ENCODE data around the gene POSTN.

The POSTN gene

GRCh38 chr13:37598597-37598996 is at the start of gene POSTN:
Gene POSTN, minus strand, starts transcription at chr13:37598768. Its CDS starts 42 bp downstream, at chr13:37598726.
- DNase-seq (ENCODE audit: low spot score): no peak

GRCh38 chr13:37647031-37647650 is 48.6 kb upstream of the POSTN start:
- DNase-seq (ENCODE audit: low spot score): no peak

- no peak for DNase-seq (ENCODE audit: low spot score)
Measured at GRCh38 chr13:37646531-37646930, 48.0 kb upstream of the POSTN start.

GRCh38 chr13:37645181-37645740 is 46.7 kb upstream of the POSTN start:
- no peak for DNase-seq (ENCODE audit: low spot score)

- DNase-seq (ENCODE audit: low spot score): no peak
Measured at GRCh38 chr13:37641391-37641790, 42.8 kb upstream of the POSTN start.

GRCh38 chr13:37640499-37640898 is 41.9 kb upstream of the POSTN start:
- DNase-seq (ENCODE audit: low spot score): peak; percentile 26

GRCh38 chr13:37636701-37637100 is 38.1 kb upstream of the POSTN start:
- no peak for DNase-seq (ENCODE audit: low spot score)

GRCh38 chr13:37632294-37632693 is 33.7 kb upstream of the POSTN start:
- DNase-seq (ENCODE audit: low spot score): no peak

- DNase-seq (ENCODE audit: low spot score): no peak
Measured at GRCh38 chr13:37627428-37627827, 28.9 kb upstream of the POSTN start.

- DNase-seq (ENCODE audit: low spot score): no peak
Measured at GRCh38 chr13:37621811-37622361, 23.3 kb upstream of the POSTN start.

- no peak for DNase-seq (ENCODE audit: low spot score)
Measured at GRCh38 chr13:37618554-37618953, 20.0 kb upstream of the POSTN start.

GRCh38 chr13:37617173-37617572 is 18.6 kb upstream of the POSTN start:
- DNase-seq (ENCODE audit: low spot score): no peak

- no peak for DNase-seq (ENCODE audit: low spot score)
Measured at GRCh38 chr13:37616131-37616530, 17.6 kb upstream of the POSTN start.

GRCh38 chr13:37615276-37615675 is 16.7 kb upstream of the POSTN start:
- DNase-seq (ENCODE audit: low spot score): no peak

GRCh38 chr13:37613638-37614037 is 15.1 kb upstream of the POSTN start:
- no peak for DNase-seq (ENCODE audit: low spot score)

- no peak for DNase-seq (ENCODE audit: low spot score)
Measured at GRCh38 chr13:37613236-37613635, 14.7 kb upstream of the POSTN start.

- DNase-seq (ENCODE audit: low spot score): no peak
Measured at GRCh38 chr13:37608750-37609339, 10.3 kb upstream of the POSTN start.

- no peak for DNase-seq (ENCODE audit: low spot score)
Measured at GRCh38 chr13:37602733-37603381, 4.3 kb upstream of the POSTN start.

GRCh38 chr13:37601648-37602440 is 3.3 kb upstream of the POSTN start:
- DNase-seq (ENCODE audit: low spot score): no peak

GRCh38 chr13:37599519-37599918 is 951 bp upstream of the POSTN start:
- DNase-seq (ENCODE audit: low spot score): no peak

- no peak for DNase-seq (ENCODE audit: low spot score)
Measured at GRCh38 chr13:37597477-37598025, 1.0 kb downstream of the POSTN start.

- no peak for DNase-seq (ENCODE audit: low spot score)
Measured at GRCh38 chr13:37596805-37597204, 1.8 kb downstream of the POSTN start.

Data from D341Med (cell line).